Testis (tissue), 3 donors: Measurements from ENCODE around the gene ALCAM. TPM values are rescaled to one million over a fixed set of nuclear protein-coding genes. Genes with fewer than 3 reads are reported as not detected.

ENCODE experiments used
- DNase-seq: peaks from one replicate; pipeline ENCODE4 v3.0.0-alpha.2; 2019
- H3K27ac ChIP-seq, 2 donors: fragments of 200-600 bp; sonication (generic); one replicate each; pipeline ENCODE4 v1.5.1; 2019
- H3K27me3 ChIP-seq: fragments of 200-600 bp; sonication (generic); one replicate; pipeline ENCODE4 v1.5.1; 2019
- H3K36me3 ChIP-seq: fragments of 200-600 bp; sonication (generic); one replicate; pipeline ENCODE4 v1.5.1; 2017; ENCODE audit warnings: low read depth; ENCODE audit errors: missing control alignments
- H3K4me1 ChIP-seq: fragments of 200-600 bp; sonication (generic); one replicate; pipeline ENCODE4 v1.5.1; 2019
- H3K4me3 ChIP-seq, 2 donors: fragments of 200-600 bp; sonication (generic); one replicate each; pipeline ENCODE4 v1.5.1; 2017 to 2019
- H3K9me3 ChIP-seq: fragments of 200-600 bp; sonication (generic); one replicate; pipeline ENCODE4 v1.5.1; 2017
- POLR2A ChIP-seq: fragments of 450-650 bp; IDR thresholded peaks from one replicate; pipeline ENCODE4 v1.6.1; 2017; ENCODE audit warnings: antibody characterized with exemption, mild to moderate bottlenecking, moderate library complexity
- WGBS, 2 donors: methylation state at CpG; one replicate each; pipeline ENCODE4 v1.1.5; 2018; 5-methylcytosine and 5-hydroxymethylcytosine counted together
- intact Hi-C: fragments of 100-400 bp; cut with DNase I; formaldehyde crosslinking; loops from one replicate; pipeline ENCODE4 v1.15.1; 2023; ENCODE audit warnings: low total_unique reads
- polyA plus RNA-seq: library from polyadenylated mRNA; stranded (reverse); fragments of 350-450 nt; fragmentation: Illumina TruSeq; extraction: RNeasy Lipid Tissue Mini Kit (QIAGEN cat#74804); gene quantifications from one replicate; pipeline ENCODE4 v1.2.3, GENCODE V29; 2014; ENCODE audit warnings: low read depth, low replicate concordance; ENCODE audit not compliant: insufficient read depth
- total RNA-seq, 2 donors: library from RNA; depleted of rRNA; stranded (reverse); fragments of >200 nt; gene quantifications; one replicate each; pipeline ENCODE4 v1.2.3, GENCODE V29; 2016
- TF ChIP-seq, protein P1 (sequence below), 3 experiments: fragments of 450-650 bp in 2 of 3; fragments of 200-600 bp in 1 of 3; sonication (generic) in 1 of 3; IDR thresholded peaks; one replicate each; pipeline ENCODE4 v1.5.1; 2016 to 2019; ENCODE audit warnings: antibody characterized with exemption in 3 of 3, mild to moderate bottlenecking in 2 of 3, moderate library complexity in 1 of 3

ALCAM gene
- total and polyA plus RNA-seq, 3 donors from 2014 or later, result 8.3 to 9.0 (median 8.7) TPM

DNA sequence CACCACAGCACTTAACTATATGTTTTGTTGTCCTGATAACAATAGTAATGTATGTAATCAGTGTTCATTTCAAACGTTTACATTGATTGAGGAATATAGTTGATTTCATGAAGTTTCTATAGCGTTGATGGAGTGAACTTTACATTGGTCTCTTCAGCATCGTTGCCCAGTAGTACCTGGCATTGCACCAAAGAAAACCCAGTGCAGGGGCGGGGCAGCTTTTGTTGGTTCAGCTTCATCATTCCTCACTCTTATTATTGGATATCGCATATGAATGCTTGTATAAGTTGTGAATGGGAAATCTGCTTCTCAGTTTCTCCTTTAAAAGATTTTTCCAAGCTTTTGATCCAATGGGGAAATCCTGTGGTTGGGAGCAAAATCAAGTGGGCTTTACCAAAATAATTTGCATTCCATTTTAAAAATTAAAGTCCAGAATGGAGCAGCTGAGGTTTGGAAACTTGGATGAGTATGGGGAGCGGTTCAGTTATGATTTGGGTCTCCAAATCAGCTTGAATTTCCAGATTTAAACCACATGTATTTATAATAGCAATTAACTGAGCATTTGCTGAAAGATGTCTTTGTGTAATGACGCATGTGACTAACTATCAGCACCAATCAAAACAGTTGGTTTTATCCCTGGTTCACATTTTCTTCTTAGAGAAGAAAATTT is 213.7 kb downstream of the ALCAM start:
- Histone ChIP-seq H3K4me3 (no peak overlapping the region), H3K27me3 (no peaks in the 10 kb centered on the region), H3K9me3 (no peaks in the 10 kb centered on the region), H3K27ac (no peak overlapping the region), H3K4me1 (no peaks in the 10 kb centered on the region), H3K36me3 (no peaks in the 10 kb centered on the region)
- intact Hi-C loops, result no loop called here
- no peak for DNase-seq
- 80 to 82% methylated on average over 7 of the region's 7 CpGs for WGBS, 2 donors
- no peak for TF ChIP-seq POLR2A
- TF ChIP-seq, protein P1, sequence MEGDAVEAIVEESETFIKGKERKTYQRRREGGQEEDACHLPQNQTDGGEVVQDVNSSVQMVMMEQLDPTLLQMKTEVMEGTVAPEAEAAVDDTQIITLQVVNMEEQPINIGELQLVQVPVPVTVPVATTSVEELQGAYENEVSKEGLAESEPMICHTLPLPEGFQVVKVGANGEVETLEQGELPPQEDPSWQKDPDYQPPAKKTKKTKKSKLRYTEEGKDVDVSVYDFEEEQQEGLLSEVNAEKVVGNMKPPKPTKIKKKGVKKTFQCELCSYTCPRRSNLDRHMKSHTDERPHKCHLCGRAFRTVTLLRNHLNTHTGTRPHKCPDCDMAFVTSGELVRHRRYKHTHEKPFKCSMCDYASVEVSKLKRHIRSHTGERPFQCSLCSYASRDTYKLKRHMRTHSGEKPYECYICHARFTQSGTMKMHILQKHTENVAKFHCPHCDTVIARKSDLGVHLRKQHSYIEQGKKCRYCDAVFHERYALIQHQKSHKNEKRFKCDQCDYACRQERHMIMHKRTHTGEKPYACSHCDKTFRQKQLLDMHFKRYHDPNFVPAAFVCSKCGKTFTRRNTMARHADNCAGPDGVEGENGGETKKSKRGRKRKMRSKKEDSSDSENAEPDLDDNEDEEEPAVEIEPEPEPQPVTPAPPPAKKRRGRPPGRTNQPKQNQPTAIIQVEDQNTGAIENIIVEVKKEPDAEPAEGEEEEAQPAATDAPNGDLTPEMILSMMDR (IDR thresholded peaks at IDR 0.05), result no peak

DNA sequence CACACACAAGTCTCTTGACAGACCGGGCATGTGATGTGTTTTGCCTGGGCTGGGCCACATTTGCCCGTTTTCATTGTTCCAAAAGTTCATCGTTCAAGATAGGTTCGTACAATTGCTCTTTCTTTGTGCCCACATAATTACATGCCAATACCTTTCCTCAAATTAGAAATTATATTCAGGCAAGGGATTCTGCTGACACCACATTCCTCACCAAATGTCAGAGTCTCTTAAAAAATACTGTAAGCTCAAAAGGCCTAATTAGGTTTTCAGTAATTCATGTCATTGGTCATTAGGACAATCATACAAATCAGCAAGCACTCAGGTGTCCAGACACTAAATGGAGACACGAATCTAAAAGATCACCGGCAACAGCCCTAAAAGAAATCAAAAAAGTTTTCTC is 215.3 kb downstream of the ALCAM start:
- Histone ChIP-seq H3K4me1 (no peaks in the 10 kb centered on the region), H3K36me3 (no peaks in the 10 kb centered on the region), H3K9me3 (no peaks in the 10 kb centered on the region), H3K27ac (no peak overlapping the region), H3K27me3 (no peaks in the 10 kb centered on the region), H3K4me3 (no peak overlapping the region)
- 84 to 91% methylated on average over 6 of the region's 6 CpGs for WGBS, 2 donors
- DNase-seq, result no peak
- intact Hi-C loops, result no loop called here
- TF ChIP-seq, protein P1 (IDR thresholded peaks at IDR 0.05), result no peak
- no peak for TF ChIP-seq POLR2A

DNA sequence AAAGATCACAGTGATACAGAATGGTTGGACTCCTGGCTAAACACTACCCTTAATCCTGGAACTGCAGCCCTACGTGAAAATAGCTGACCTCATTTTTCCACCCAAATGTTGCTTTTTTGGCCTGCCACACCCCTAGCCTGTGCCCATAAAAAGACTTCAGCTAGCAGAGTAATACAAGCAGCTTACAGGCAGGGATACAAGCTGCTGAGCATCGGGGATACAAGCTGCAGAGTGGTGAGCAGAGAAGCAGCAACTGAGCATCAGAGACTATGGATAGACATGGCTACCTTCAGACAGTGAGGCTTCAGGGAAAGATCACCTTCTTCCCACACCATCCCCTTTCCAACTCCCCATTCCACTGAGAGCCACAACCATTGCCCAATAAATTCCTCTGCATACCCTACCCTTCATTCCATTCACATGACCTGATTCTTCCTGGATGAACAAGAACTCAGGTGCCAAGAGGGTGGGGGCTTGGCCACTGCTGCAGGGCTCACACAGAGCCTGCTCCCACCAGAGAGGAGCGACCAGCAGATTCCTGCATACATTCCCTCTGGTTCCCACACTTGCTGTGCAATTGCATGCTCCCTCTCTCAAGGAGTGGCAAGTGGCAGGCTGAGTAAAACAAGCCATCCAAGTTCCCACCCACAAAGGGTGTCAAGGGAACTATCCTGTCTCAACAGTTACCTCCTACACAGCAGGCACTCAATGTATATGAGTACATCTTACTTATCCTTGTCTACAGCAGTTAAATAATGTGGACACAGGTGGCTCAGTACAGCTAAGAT is 217.5 kb downstream of the ALCAM start:
- TF ChIP-seq, protein P1 (IDR thresholded peaks at IDR 0.05), result no peak
- no peak for TF ChIP-seq POLR2A
- WGBS, 2 donors, result 89 to 90% methylated on average over 3 of the region's 3 CpGs
- Histone ChIP-seq H3K4me1 (no peaks in the 10 kb centered on the region), H3K27me3 (no peaks in the 10 kb centered on the region), H3K27ac (no peak overlapping the region), H3K9me3 (no peaks in the 10 kb centered on the region), H3K36me3 (no peaks in the 10 kb centered on the region), H3K4me3 (no peak overlapping the region)
- intact Hi-C loops, result no loop called here
- no peak for DNase-seq

DNA sequence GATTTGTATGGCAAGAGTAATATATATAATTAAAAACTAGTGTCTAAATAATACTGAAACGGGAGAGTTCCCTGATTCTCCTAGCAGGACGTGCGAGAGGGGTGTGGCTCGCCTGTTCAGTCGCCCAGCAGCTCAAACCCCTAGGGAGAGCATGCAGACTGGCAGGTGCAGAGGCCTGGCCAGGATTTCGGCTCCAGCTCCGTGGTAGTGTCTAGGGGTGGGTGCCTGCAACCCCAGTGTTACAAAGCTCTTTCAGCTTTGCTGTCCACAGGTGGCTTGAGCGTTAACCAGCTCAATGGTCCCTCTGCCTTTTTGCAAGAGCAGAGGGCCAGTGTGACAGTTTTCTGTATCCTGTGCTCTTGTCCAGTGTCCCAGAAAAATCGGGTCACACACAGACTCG is 226.6 kb downstream of the ALCAM start:
- WGBS, 2 donors, result 86 to 90% methylated on average over 9 to 10 of the region's 10 CpGs
- intact Hi-C loops, result no loop called here
- no peak for TF ChIP-seq POLR2A
- TF ChIP-seq, protein P1 (IDR thresholded peaks at IDR 0.05), result no peak

More for the DNA sequence above, 226.6 kb downstream of the ALCAM start:
- Histone ChIP-seq H3K4me1 (no peaks in the 10 kb centered on the region), H3K4me3 (no peak overlapping the region), H3K9me3 (no peaks in the 10 kb centered on the region), H3K36me3 (no peaks in the 10 kb centered on the region), H3K27me3 (no peaks in the 10 kb centered on the region), H3K27ac (no peak overlapping the region)
- DNase-seq, result no peak
